K562 (cell line): ENCODE measurements around the gene BNIP2. TPM values are rescaled to one million over a fixed set of nuclear protein-coding genes. Genes with fewer than 3 reads are reported as not detected.

ENCODE experiments used
- ATAC-seq: fragments of 200-7000 bp; cut with Tn5 transposase; 3 replicates; pipeline ENCODE4 v1.9.1; 2020; ENCODE audit warnings: moderate library complexity
- BruUV-seq: library from RNA; stranded (reverse); fragments of 400-500 nt; replicated peaks from 2 replicates; lab custom pipeline; 2021; lab: Mats Ljungman, UMichigan
- CTCF ChIA-PET: fragments of 300-600 bp; formaldehyde crosslinking; extraction: SDS; loops from one replicate; lab custom pipeline; 2021; ENCODE audit warnings: low intra/inter-chr PET ratio; lab: Yijun Ruan, JAX
- POLR2A ChIA-PET: fragments of 300-600, 350-650 bp; sonication (Branson Sonifier 250); formaldehyde crosslinking; extraction: SDS; loops from one replicate; lab custom pipeline; 2021; ENCODE audit warnings: antibody characterized with exemption, inconsistent platforms; lab: Yijun Ruan, JAX
- DNase-seq, 4 experiments: peaks; one replicate each; pipeline versions ENCODE4 v3.0.0 to v3.0.0-alpha.2; 2011 to 2018; ENCODE audit warnings: low spot score in 3 of 4, mixed read lengths in 3 of 4; ENCODE audit errors: extremely low read depth in 1 of 4
- FAIRE-seq: peaks from 2 replicates; lab custom pipeline; 2011; peaks lifted over from hg19 to GRCh38; lab: Jason Lieb, UNC
- H2AFZ ChIP-seq: 2 replicates; pipeline ENCODE4 v1.6.0; 2011; ENCODE audit warnings: low read depth, low read length, control low read depth, inconsistent platforms
- H3K27ac ChIP-seq: fragments of 200-600 bp; 3 replicates; pipeline ENCODE4 v1.8.0; 2011; ENCODE audit warnings: low read depth, mild to moderate bottlenecking, control low read depth, inconsistent platforms, low read length, moderate library complexity, mixed read lengths; ENCODE audit errors: extremely low read depth
- H3K27me3 ChIP-seq, 2 experiments: fragments of 300-600 bp in 1 of 2; 2 replicates in 1 of 2; 3 replicates in 1 of 2; pipeline versions ENCODE4 v1.6.0 to v1.8.0; 2011; ENCODE audit warnings: inconsistent platforms in 2 of 2, low read length in 2 of 2, mild to moderate bottlenecking in 1 of 2, mixed read lengths in 1 of 2, moderate library complexity in 1 of 2; ENCODE audit not compliant: control insufficient read depth in 2 of 2, insufficient read depth in 2 of 2
- H3K36me3 ChIP-seq: fragments of 300-600 bp; 3 replicates; pipeline ENCODE4 v1.8.0; 2011; ENCODE audit warnings: mild to moderate bottlenecking, low read length, inconsistent platforms; ENCODE audit not compliant: control insufficient read depth, insufficient read depth
- H3K4me1 ChIP-seq, 2 experiments: fragments of 200-600 bp in 1 of 2; replicated peaks in 1 of 2; 2 replicates in 1 of 2; 3 replicates in 1 of 2; pipeline versions ENCODE4 v1.5.1 to v1.8.0; 2011; ENCODE audit warnings: inconsistent platforms in 2 of 2, low read length in 2 of 2, mild to moderate bottlenecking in 1 of 2, mixed read lengths in 1 of 2, moderate library complexity in 1 of 2; ENCODE audit not compliant: control insufficient read depth in 2 of 2, insufficient read depth in 2 of 2
- H3K4me2 ChIP-seq: 2 replicates; pipeline ENCODE4 v1.6.1; 2011; ENCODE audit warnings: low read length, control low read depth, inconsistent platforms, mixed read lengths; ENCODE audit not compliant: insufficient read depth
- H3K4me3 ChIP-seq: fragments of 200-600 bp; sonication (generic), shearing (Covaris generic); 2 replicates; pipeline ENCODE4 v1.5.1; 2016; ENCODE audit warnings: control low read depth, inconsistent platforms
- H3K79me2 ChIP-seq: fragments of 200-600 bp; 3 replicates; pipeline ENCODE4 v1.8.0; 2011; ENCODE audit warnings: low read length, inconsistent platforms; ENCODE audit not compliant: control insufficient read depth, insufficient read depth
- H3K9ac ChIP-seq, 2 experiments: 2 replicates each; pipeline versions ENCODE4 v1.6.0 to v1.6.1; 2011; ENCODE audit warnings: low read depth in 2 of 2, low read length in 2 of 2, control low read depth in 1 of 2, inconsistent platforms in 1 of 2, mild to moderate bottlenecking in 1 of 2, mixed read lengths in 1 of 2; ENCODE audit not compliant: insufficient read depth in 1 of 2
- H3K9me1 ChIP-seq: one replicate; pipeline ENCODE4 v1.6.0; 2011; ENCODE audit warnings: inconsistent platforms, mild to moderate bottlenecking, low read length, moderate library complexity; ENCODE audit not compliant: control insufficient read depth, insufficient read depth
- H3K9me3 ChIP-seq: replicated peaks from 2 replicates; pipeline ENCODE4 v1.5.1; 2011; ENCODE audit warnings: low read depth, low read length, inconsistent platforms; ENCODE audit not compliant: control insufficient read depth, insufficient read depth
- H4K20me1 ChIP-seq: replicated peaks from 2 replicates; pipeline ENCODE4 v1.6.1; 2011; ENCODE audit warnings: low read length, inconsistent platforms, mixed read lengths; ENCODE audit not compliant: control insufficient read depth, insufficient read depth
- ATF1 ChIP-seq, 2 experiments: fragments of 450-650 bp in 1 of 2; IDR thresholded peaks; 2 replicates each; pipeline ENCODE4 v1.6.1; 2016; ENCODE audit warnings: missing compliant biosample characterization in 1 of 2, missing genetic modification characterization in 1 of 2
- ATF3 ChIP-seq, 2 experiments: fragments of 450-650 bp in 1 of 2; sonication (generic) in 1 of 2; formaldehyde crosslinking in 1 of 2; IDR thresholded peaks in 1 of 2; conservative IDR thresholded peaks in 1 of 2; 2 replicates each; pipeline versions ENCODE4 v1.6.1 to v1.8.1; 2016 to 2023; ENCODE audit warnings: mild to moderate bottlenecking in 2 of 2, moderate library complexity in 2 of 2, inconsistent platforms in 1 of 2, missing genetic modification reagents in 1 of 2
- CREM ChIP-seq: IDR thresholded peaks from 2 replicates; pipeline ENCODE4 v1.6.1; 2014; ENCODE audit warnings: antibody characterized with exemption, low read depth
- FOSL1 ChIP-seq: fragments of 200-800 bp; sonication (Bioruptor generic); conservative IDR thresholded peaks from 2 replicates; pipeline ENCODE4 v1.6.1; 2016; ENCODE audit warnings: missing genetic modification characterization, missing compliant biosample characterization
- JUN ChIP-seq, 2 experiments: sonication (generic) in 1 of 2; formaldehyde crosslinking in 1 of 2; IDR thresholded peaks; 2 replicates each; pipeline versions ENCODE4 v1.6.1 to v1.8.0; 2012 to 2022; ENCODE audit warnings: borderline replicate concordance in 2 of 2, mild to moderate bottlenecking in 2 of 2, improper control_type of control experiment in 1 of 2, low read depth in 1 of 2, low read length in 1 of 2, missing genetic modification reagents in 1 of 2
- JUND ChIP-seq, 2 experiments: IDR thresholded peaks; 2 replicates in 1 of 2; 3 replicates in 1 of 2; pipeline ENCODE4 v1.6.1; 2011; ENCODE audit warnings: borderline replicate concordance in 2 of 2, low read depth in 2 of 2, low read length in 2 of 2, improper control_type of control experiment in 1 of 2, missing biosample characterization in 1 of 2, missing genetic modification characterization in 1 of 2, missing genetic modification reagents in 1 of 2
- SMARCC2 ChIP-seq: fragments of 450-650 bp; IDR thresholded peaks from 2 replicates; pipeline ENCODE4 v1.6.1; 2017; ENCODE audit warnings: antibody characterized with exemption, moderate library complexity, mild to moderate bottlenecking, low read depth
- SOX6 ChIP-seq: fragments of 450-650 bp; IDR thresholded peaks from 2 replicates; pipeline ENCODE4 v1.6.1; 2014; ENCODE audit warnings: mild to moderate bottlenecking
- STAG1 ChIP-seq: sonication (generic); formaldehyde crosslinking; IDR thresholded peaks from 2 replicates; pipeline ENCODE4 v1.5.0; 2020; ENCODE audit warnings: missing genetic modification reagents, borderline replicate concordance
- WGBS: fragments of 100-300 bp; shearing (Covaris generic); methylation state at CpG from one replicate; pipeline ENCODE4 v1.1.6; 2016; ENCODE audit warnings: low coverage, mixed read lengths; ENCODE audit not compliant: insufficient coverage; ENCODE audit errors: missing lambda C conversion rate; 5-methylcytosine and 5-hydroxymethylcytosine counted together
- in situ Hi-C: fragments of 300-500 bp; cut with MboI; formaldehyde crosslinking; loops from 4 replicates; pipeline ENCODE4 v1.15.0; 2018; ENCODE audit warnings: inconsistent platforms, mixed read lengths
- intact Hi-C: fragments of 100-400 bp; cut with micrococcal nuclease; formaldehyde crosslinking; loops from 2 replicates; pipeline ENCODE4 v1.14.2; 2022
- polyA plus RNA-seq, 8 experiments: library from polyadenylated mRNA; depleted of rRNA in 4 of 8; stranded (reverse) in 5 of 8; unstranded in 3 of 8; fragments of >200 nt; fragmentation: Nextera tagmentation in 2 of 8; fragmentation: Illumina TruSeq in 1 of 8; extraction: Ambion mirVana in 2 of 8; extraction: Trizol in 1 of 8; gene quantifications; 2 replicates each; pipeline versions ENCODE4 v1.2.1 to v1.2.3, GENCODE V29; 2011 to 2014; ENCODE audit warnings: inconsistent platforms in 1 of 8, missing spikeins in 1 of 8
- total RNA-seq, 7 experiments: library from RNA; depleted of rRNA in 6 of 7; stranded (reverse); fragments of >200 nt in 6 of 7; fragmentation: Illumina TruSeq in 2 of 7; extraction: Trizol in 2 of 7; gene quantifications; 2 replicates each; pipeline versions ENCODE4 v1.2.1 to v1.2.3, GENCODE V29; 2011 to 2021; ENCODE audit warnings: low replicate concordance in 1 of 7

Gene BNIP2
- total and polyA plus RNA-seq, 9 of the 15 experiments (the other 6 are each of a cell fraction or from before 2014, with no cell fraction given) = 19.6 to 88.0 (median 52.5) TPM

DNA sequence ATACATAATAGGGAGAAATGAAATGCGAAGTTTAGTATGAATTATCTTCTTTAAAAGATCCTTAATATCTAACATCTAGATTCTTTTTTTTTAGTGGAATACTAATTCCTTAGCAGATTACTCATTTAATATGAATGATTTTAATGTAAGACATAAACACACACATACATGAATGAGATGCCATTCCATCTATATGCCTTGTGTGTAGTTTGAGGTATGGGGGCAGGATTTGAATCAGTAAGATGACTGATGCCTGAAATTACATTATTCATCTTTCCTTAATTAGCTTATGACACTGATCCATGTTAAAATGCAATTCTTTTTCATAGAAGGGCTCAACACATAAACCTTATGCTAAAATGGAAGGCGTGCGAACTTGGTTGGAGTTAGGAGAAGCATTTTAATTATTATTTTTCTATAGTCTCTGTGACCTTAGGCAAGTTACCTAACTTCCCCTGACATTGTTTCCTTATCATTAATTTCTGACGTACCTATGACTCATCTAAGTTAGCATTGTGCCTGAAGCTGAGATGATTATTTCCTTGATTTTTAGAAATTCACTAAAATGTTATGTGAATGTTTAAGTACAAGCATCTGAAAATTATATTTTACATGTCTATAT lies 10.8 kb upstream of the BNIP2 start:
- Histone ChIP-seq H3K4me1 (peaks cover 4 to 10% of the 10 kb centered on the region in 2 experiments; a peak in 3 of 5 replicates), H3K9me1 (no peaks in the 10 kb centered on the region), H3K27ac (no peak overlapping the region), H3K4me3 (no peak overlapping the region), H2AFZ (no peak overlapping the region), H3K36me3 (no peaks in the 10 kb centered on the region), H3K9me3 (no peaks in the 10 kb centered on the region)
- DNase-seq = no peak
- no peak for ATAC-seq
- no peak for FAIRE-seq
- ChIA-PET POLR2A (interaction anchor here (0.6 kb wide), 1 partner anchor 730 kb away, joined by 3 read pairs; no protein-coding TSS in a partner anchor), CTCF (no interaction called here)
- 16% methylated on average over 4 of the region's 4 CpGs for WGBS
- TF ChIP-seq ATF1 (CRISPR knock-in tag; IDR thresholded peaks at IDR 0.05) = no peak
- TF ChIP-seq ATF1 (tag; IDR thresholded peaks at IDR 0.05) = 0 out of 2 replicates have a peak, but pooled peaks have one; percentile 17
- TF ChIP-seq CREM = 0 out of 2 replicates have a peak, but pooled peaks have one; percentile 25
- peak; percentile 48; the same call in 1 of the 2 replicates for TF ChIP-seq SOX6
- peak; percentile 77 for TF ChIP-seq FOSL1 (tag)
- TF ChIP-seq SMARCC2 = no peak
- TF ChIP-seq JUN (IDR thresholded peaks at IDR 0.05; ENCODE audit: borderline replicate concordance, low read depth, low read length) = 0 out of 2 replicates have a peak, but pooled peaks have one; percentile 15
- TF ChIP-seq JUN (CRISPR knock-in tag; IDR thresholded peaks at IDR 0.05; ENCODE audit: borderline replicate concordance) = no peak
- TF ChIP-seq STAG1 (CRISPR knock-in tag) = no peak
- TF ChIP-seq ATF3 (IDR thresholded peaks at IDR 0.05) = peak; percentile 71
- TF ChIP-seq ATF3 (CRISPR knock-in tag; conservative IDR thresholded peaks at IDR 0.05) = no peak
- TF ChIP-seq JUND (IDR thresholded peaks at IDR 0.05; ENCODE audit: borderline replicate concordance, low read depth, low read length) = peak; percentile 72
- TF ChIP-seq JUND (tag; IDR thresholded peaks at IDR 0.05; ENCODE audit: borderline replicate concordance, low read depth, low read length) = peak; percentile 22; the same call in 1 of the 3 replicates
- TF ChIP-seq, all 486 proteins: peak for 7
- BruUV-seq = no TSS peak
- Histone ChIP-seq H4K20me1 (no peaks in the 10 kb centered on the region), H3K4me2 (no peak overlapping the region), H3K9ac (no peak overlapping the region), H3K79me2 (no peaks in the 10 kb centered on the region), H3K27me3 (no peaks in the 10 kb centered on the region; a peak in 1 of 5 replicates)
- intact Hi-C loops (loop anchor here (10.0 kb wide), 1 partner anchor 215 kb away; no protein-coding TSS in a partner anchor), in situ Hi-C loops (loop anchor here (10.0 kb wide), 2 partner anchors 625 to 825 kb away; no protein-coding TSS in a partner anchor)
